NCI-H526 (cell line): ENCODE data around the gene NMNAT2.
A peak's percentile ranks its signal among the peaks of the same experiment; 100 is the strongest.

Experiments used
- DNase-seq, 2 experiments: peaks; one replicate each; lab custom pipeline; 2025; lab: John Stamatoyannopoulos, UW

NMNAT2 gene

GRCh38 chr1:183365093-183365492 lies 53.1 kb downstream of the NMNAT2 start:
- DNase-seq, result no peak

DNA sequence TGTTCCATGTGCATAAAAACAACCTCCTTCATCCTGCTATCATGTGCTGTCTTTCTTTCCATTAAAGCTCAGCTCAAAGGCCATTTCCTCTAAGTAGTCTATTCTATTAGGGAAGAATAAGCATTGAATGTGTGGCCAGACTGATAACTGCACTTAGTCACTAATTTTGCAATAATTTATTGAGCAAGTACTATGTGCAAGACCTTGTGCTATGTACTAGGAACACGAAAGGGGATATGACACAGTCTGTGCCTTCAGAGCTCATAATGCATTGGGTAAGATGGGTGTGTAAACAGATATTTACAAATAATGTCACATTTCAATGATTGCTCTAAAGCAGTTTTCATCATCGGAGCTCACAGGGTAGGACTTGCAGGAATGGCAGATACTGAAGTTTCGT lies 54.2 kb downstream of the NMNAT2 start:
- no peak for DNase-seq

GRCh38 chr1:183361081-183361480 lies 57.1 kb downstream of the NMNAT2 start:
- no peak for DNase-seq

DNA sequence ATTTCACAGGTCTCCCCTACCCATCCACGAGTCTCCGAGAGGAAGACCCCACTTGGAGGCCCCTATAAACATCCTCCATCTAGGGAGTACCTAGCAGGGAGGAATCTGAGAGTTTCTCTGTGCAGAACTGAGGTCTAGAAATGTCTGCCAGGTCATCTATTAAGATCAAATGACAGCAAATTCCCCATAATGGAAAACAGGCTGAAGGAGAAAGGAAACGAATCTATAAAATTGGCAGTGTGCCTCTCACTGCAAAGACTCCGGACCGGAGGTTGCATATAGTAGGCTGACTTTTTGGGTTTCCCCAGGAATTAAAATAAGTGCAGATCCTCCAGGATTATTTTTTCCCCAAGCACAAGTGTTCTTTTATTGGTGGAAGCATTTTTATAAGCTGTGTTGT lies 57.7 kb downstream of the NMNAT2 start:
- no peak for DNase-seq

GRCh38 chr1:183356534-183357182 lies 61.5 kb downstream of the NMNAT2 start:
- no peak for DNase-seq

DNA sequence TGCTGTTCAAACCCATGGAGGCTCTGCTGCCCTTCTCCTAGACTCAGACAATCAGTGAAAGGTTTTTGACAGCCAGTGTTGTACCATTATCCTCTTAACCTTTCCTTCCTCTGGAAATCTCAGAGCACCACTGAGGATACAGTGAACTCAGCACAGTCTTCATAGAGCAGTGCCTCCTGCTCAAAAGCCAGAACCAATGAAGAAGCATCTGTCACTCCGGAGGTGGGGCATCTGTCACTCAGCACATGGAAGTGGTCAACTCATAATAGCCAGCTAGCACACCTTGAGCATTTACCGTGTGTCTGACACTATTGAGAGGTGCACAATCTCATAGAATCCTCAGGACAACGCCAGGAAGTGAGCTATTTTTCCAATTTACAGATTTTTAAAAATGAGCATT lies 62.4 kb downstream of the NMNAT2 start:
- DNase-seq, result no peak

DNA sequence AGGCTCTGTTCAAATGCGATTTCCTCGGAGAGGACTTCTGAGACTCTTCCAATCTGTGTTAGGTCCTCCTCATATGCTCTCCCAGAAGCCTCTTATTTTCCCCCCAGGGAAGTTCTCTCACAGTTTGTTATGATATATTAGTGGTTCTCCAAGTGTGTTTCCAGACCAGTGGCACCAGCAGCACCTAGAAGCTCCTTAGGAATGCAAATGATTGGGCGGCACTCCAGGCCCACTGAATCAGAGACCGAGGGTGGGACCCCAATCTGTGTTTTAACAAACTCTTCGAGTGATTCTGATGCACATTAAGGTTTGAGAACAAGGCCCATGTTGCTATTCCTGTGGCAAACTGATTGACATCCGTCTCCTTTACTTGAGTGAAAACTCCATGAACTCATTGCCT lies 63.0 kb downstream of the NMNAT2 start:
- no peak for DNase-seq

- no peak for DNase-seq
These were observed 64.6 kb downstream of the NMNAT2 start for GRCh38 chr1:183353597-183353996.

DNA sequence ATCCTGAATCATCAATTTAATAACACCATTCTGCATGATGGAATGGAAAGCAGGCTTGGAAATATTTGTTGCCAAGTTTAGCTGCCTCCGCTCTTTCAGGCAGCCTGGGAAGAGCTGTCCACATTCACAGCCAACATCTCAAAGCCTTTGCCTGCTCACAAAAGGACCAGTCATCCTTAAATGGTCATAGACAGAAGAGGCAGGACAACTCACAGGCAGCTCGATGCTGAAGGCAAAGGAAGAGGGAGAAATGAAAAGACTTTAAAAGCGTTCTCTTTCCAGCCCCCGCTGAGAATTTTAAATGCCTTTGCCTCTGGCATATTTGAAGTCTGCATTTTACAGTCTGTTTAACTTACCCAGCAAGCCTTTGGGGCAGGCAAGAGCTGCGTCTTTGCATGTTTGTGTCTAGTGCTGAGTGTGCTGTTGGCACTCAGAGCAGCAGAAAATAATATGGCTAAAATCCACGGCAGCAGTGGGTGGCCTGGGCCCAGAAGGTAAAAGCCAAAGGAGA lies 68.9 kb downstream of the NMNAT2 start:
- DNase-seq, result no peak

- no peak for DNase-seq
These were observed 71.9 kb downstream of the NMNAT2 start for GRCh38 chr1:183346276-183346732.

DNA sequence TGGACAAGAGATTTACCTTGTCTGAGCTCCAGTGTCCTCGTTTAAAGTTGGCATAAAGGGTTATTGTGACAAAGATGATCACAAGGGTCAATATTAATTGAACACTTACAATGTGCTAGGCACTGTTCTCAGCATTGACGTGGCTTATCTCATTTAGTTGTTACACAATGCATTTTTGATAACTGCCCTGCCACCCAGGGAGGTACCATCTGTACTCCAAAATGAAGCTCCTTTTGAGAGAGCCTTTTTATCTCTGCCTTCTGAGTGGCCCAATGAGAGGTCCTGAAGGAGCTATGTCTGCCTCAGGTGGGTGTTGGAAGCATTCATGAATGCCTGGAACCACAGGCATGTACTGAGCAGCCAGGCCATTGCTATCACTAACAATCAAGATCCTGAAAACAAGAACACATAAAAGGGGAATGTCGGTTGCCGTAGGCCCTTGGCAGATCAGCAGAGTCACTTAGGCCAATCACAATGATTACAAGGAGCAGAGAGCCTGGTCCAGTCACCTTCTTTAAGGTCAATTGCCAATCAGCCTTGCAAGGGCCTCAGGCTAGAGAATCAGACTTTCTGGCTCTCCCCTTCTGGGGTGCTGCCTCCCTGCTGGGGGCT lies 78.5 kb downstream of the NMNAT2 start:
- DNase-seq, result no peak

- peak; percentile 99 for DNase-seq
These were observed 87.0 kb downstream of the NMNAT2 start for GRCh38 chr1:183331091-183331742.

DNA sequence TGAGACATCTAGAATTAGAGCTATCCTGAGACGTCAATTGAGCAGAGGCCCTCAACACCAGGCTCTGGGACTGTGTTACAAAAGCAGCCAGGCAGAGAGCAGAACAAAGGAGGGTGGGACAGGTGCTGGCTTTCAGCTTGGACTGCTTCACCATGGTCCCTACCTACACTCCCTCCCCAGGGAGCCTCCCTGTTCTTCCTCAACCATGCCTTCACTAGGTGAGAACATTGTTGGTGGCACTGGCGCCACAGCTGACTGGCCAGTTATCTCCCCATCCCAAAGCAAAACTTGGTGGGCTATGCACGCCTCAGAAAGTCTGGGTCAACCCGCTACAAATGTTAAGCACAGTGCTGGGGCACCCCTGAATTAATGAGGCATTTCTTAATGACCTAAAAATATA lies 87.8 kb downstream of the NMNAT2 start:
- peak; percentile 89 to 95 for DNase-seq

DNA sequence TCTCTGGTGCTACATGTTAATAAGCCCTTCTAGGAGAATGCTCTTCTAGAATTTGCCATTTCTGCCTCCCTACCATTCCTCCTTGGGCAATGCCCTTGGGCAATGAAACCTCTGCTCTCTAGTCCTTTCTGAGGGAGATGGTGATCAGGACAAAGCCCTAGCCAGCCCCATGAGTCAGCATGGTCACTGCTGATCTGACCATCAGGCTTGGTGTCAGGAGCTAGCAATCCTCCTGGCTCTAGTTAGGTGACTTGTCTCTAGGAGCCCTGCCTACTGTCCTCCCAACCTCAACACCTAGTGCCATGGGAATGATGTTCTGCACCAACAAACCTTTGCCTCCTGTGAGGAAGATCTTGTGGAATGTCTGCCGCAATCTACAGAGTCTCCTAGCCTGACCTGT lies 89.8 kb downstream of the NMNAT2 start:
- DNase-seq, result no peak

GRCh38 chr1:183327434-183328290 lies 90.5 kb downstream of the NMNAT2 start:
- no peak for DNase-seq

GRCh38 chr1:183323849-183324683 lies 94.1 kb downstream of the NMNAT2 start:
- DNase-seq, result peak; percentile 79 to 80

DNA sequence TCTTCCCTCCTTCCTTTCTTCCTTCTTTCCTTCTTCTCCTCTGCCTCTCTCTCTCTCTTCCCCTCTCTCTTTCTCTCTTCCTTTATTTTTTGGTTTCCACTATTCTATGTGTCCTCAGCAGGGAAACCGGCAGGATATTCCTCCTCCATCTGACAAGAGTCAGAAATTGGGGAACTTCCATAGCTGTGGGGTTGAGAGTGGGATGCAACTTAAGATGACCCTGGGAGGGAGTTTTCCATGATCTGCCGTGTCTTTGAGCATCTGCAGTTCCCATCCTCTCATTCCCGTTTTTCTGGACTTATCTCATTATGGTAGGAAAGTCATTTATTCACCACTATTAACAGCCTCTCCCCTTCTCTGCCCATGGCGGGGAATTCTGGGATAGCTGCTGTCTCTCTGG lies 98.6 kb downstream of the NMNAT2 start:
- no peak for DNase-seq

- DNase-seq, result no peak
These were observed 99.1 kb downstream of the NMNAT2 start for GRCh38 chr1:183319051-183319450.

DNA sequence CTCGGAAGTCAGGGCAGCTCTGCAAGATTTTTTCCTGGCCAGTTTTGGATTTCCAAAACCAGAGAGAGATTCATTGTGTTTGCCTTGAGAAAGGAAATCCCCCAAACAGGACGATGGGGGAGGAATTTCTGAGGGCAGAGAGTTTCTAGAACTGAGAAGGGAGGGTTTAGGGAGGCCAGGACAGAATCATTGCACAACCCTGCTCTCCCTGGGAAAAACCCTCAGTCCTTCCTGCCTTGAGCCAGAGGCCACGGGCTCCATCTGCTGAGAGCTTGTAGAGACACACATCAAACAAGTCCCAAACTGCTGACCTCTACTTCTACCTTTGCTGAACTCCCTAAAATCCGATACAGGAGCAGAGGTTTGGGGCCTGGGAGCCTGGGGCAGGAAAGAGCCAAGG lies 99.7 kb downstream of the NMNAT2 start:
- peak in 1 of 2 experiments; percentile 21 for DNase-seq

DNA sequence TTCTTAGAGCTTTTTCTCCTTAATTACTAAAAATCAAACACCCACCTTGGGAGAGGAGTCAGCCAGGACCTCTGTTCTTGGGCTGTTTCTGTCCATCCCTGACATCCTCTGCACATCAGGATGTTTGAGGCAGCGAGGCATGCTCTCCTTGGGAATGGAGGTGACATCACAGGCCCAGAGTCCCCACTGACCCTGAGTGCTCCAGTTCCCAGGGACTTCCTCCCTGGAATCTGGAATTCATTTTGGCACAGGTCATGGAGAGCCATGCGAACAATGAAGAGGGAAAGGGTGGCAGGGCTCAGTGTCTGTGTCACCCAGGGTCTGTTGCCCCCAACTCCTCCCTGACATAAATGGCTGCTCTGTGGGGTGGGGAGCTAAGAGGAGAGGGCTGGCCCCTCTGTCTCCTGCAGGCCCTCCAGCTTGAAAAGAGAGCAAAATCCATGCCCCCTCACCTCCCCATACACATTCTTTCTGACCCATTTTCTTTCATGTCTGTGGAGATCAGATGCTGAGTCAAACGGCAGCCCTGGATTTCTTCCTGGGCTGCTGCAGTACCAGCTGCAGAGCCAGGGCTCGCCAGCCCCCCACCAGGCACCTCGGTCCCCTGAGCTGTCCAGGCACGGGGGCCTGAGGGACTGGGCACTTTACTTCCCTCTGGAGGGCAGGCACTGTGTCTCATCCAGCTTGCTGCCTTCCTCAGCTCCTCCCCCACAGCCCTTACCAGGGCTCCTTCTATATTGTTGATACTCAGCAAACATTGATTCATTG lies 102.0 kb downstream of the NMNAT2 start:
- no peak for DNase-seq

DNA sequence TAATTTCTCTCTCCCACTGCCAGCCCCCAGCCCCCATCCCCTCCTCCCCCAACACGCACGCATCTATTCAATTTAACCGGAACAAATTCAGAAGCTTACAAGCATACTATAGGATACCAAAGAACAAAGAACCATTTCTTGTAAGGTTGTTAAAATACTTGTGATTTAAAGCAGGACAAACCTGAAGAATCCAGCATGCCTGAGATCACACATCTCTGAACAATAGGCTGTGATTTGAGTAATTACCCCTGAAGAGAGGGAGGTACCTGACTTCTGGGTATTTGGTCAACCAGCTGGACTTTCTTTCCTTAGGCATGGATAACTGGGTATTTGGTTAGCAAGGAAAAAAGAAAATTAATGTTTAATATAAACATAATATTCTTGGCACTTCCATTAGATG lies 105.1 kb downstream of the NMNAT2 start:
- DNase-seq, result no peak
